Measurements from ENCODE around the gene CLCN7.

DNA sequence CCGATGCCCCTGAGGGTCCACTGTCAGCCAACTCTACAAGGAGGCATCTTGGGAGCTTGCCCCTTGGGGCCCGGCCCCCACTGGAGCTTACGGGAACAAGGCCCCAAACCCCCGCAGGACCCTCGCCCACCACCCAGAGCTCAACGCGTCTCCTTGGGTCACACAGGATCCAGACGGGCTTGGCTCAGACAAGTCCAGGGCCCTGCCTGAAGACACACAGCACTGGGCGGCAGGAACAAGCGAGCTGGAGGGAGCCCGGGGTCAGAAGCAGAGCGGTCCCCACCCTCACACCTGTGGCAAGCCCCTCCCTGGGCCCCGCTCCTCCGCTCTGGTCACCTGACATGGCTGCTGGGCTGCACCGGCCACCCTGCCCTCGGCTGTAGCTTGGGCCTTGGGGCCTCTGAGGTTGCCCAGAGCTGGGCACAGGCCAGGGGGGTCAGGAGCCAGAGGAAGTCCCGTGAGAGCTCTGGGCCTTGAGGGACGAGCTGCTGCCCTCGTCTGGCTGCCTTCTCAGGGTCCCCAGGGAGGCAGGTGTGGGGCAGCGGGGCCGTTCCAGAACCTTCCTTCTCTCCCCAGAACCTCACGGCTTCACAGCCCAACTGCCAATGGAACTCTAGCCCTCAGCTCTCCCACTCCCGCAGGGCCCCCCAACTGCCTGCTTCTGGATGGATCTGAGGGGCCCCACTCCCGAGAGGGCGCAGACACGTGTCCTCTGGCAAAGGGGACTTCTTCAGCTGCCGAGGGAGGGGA lies 30.7 kb downstream of the CLCN7 start, which contains the start of gene CCDC154:
- TF ChIP-seq POLR2A (IDR thresholded peaks at IDR 0.05) (no peak), POLR2AphosphoS5 (IDR thresholded peaks at IDR 0.05) (no peak)
- TF ChIP-seq, protein P1, sequence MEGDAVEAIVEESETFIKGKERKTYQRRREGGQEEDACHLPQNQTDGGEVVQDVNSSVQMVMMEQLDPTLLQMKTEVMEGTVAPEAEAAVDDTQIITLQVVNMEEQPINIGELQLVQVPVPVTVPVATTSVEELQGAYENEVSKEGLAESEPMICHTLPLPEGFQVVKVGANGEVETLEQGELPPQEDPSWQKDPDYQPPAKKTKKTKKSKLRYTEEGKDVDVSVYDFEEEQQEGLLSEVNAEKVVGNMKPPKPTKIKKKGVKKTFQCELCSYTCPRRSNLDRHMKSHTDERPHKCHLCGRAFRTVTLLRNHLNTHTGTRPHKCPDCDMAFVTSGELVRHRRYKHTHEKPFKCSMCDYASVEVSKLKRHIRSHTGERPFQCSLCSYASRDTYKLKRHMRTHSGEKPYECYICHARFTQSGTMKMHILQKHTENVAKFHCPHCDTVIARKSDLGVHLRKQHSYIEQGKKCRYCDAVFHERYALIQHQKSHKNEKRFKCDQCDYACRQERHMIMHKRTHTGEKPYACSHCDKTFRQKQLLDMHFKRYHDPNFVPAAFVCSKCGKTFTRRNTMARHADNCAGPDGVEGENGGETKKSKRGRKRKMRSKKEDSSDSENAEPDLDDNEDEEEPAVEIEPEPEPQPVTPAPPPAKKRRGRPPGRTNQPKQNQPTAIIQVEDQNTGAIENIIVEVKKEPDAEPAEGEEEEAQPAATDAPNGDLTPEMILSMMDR (IDR thresholded peaks at IDR 0.05): no peak

Measured in upper lobe of left lung (tissue), 4 donors.